ENCODE measurements around the gene AMER3. TPM values are rescaled to one million over a fixed set of nuclear protein-coding genes. Genes with fewer than 3 reads are reported as not detected.

Gene AMER3
- polyA plus RNA-seq, 1 donor from 2014 or later, result 19.2 TPM

GRCh38 chr2:130762031-130762909 is 6.9 kb downstream of the AMER3 start:
- Histone ChIP-seq H3K79me2 (replicated peaks; ENCODE audit: insufficient read depth, low read length) (peaks cover 23% of the 10 kb centered on the region), H3K9me3 (ENCODE audit: low read length) (no peaks in the 10 kb centered on the region), H3K9me2 (ENCODE audit: insufficient read depth, low read length) (no peaks in the 10 kb centered on the region), H2AFZ (ENCODE audit: low read depth, low read length) (no peak overlapping the region), H4K20me1 (ENCODE audit: insufficient read depth) (no peaks in the 10 kb centered on the region), H3K27me3 (ENCODE audit: insufficient read depth, low read depth, low read length) (no peaks in the 10 kb centered on the region), H3K36me3 (ENCODE audit: insufficient read depth, low read length) (no peaks in the 10 kb centered on the region), H3K27ac (ENCODE audit: low read length) (no peak overlapping the region), H3F3A (ENCODE audit: insufficient read depth, low read length, poor library complexity, severe bottlenecking) (no peaks in the 10 kb centered on the region), H3K4me2 (ENCODE audit: low read length) (no peak overlapping the region), H3K4me3 (ENCODE audit: low read length) (no peak overlapping the region), H3K9ac (ENCODE audit: low read length) (no peak overlapping the region)
- no peak for TF ChIP-seq RAD21 (conservative IDR thresholded peaks at IDR 0.05)
- TF ChIP-seq SMC3 (conservative IDR thresholded peaks at IDR 0.05; ENCODE audit: poor library complexity), result no peak
- TF ChIP-seq REST (IDR thresholded peaks at IDR 0.05; ENCODE audit: borderline replicate concordance), result no peak
- TF ChIP-seq EZH2 (IDR thresholded peaks at IDR 0.05; ENCODE audit: borderline replicate concordance, insufficient read depth, low read length, poor library complexity, severe bottlenecking), result no peak
- no peak for TF ChIP-seq POLR2AphosphoS5 (IDR thresholded peaks at IDR 0.05)
- TF ChIP-seq MXI1 (conservative IDR thresholded peaks at IDR 0.05; ENCODE audit: poor library complexity, severe bottlenecking), result no peak
- TF ChIP-seq TAF1 (IDR thresholded peaks at IDR 0.05; ENCODE audit: low read depth), result no peak
- TF ChIP-seq CTCF (IDR thresholded peaks at IDR 0.05; ENCODE audit: poor library complexity, severe bottlenecking), result no peak
- TF ChIP-seq EP300 (conservative IDR thresholded peaks at IDR 0.05; ENCODE audit: poor library complexity, severe bottlenecking), result no peak

GRCh38 chr2:130762910-130763385 is 7.6 kb downstream of the AMER3 start:
- no peak overlapping the region for H2AFZ ChIP-seq (ENCODE audit: low read depth, low read length)
- H3K9me2 ChIP-seq (ENCODE audit: insufficient read depth, low read length), result no peaks in the 10 kb centered on the region
- H3K27ac ChIP-seq (ENCODE audit: low read length), result no peak overlapping the region
- H4K20me1 ChIP-seq (ENCODE audit: insufficient read depth), result no peaks in the 10 kb centered on the region
- no peaks in the 10 kb centered on the region for H3F3A ChIP-seq (ENCODE audit: insufficient read depth, low read length, poor library complexity, severe bottlenecking)
- H3K79me2 ChIP-seq (replicated peaks; ENCODE audit: insufficient read depth, low read length), result peaks cover 17% of the 10 kb centered on the region
- TF ChIP-seq CTCF (IDR thresholded peaks at IDR 0.05; ENCODE audit: poor library complexity, severe bottlenecking) (no peak), POLR2AphosphoS5 (IDR thresholded peaks at IDR 0.05) (no peak), RAD21 (conservative IDR thresholded peaks at IDR 0.05) (no peak), EP300 (conservative IDR thresholded peaks at IDR 0.05; ENCODE audit: poor library complexity, severe bottlenecking) (no peak), MXI1 (conservative IDR thresholded peaks at IDR 0.05; ENCODE audit: poor library complexity, severe bottlenecking) (no peak), REST (IDR thresholded peaks at IDR 0.05; ENCODE audit: borderline replicate concordance) (no peak), TAF1 (IDR thresholded peaks at IDR 0.05; ENCODE audit: low read depth) (no peak), EZH2 (IDR thresholded peaks at IDR 0.05; ENCODE audit: borderline replicate concordance, insufficient read depth, low read length, poor library complexity, severe bottlenecking) (no peak)
- no peaks in the 10 kb centered on the region for H3K9me3 ChIP-seq (ENCODE audit: low read length)
- no peak overlapping the region for H3K4me2 ChIP-seq (ENCODE audit: low read length)
- H3K4me3 ChIP-seq (ENCODE audit: low read length), result no peak overlapping the region
- H3K36me3 ChIP-seq (ENCODE audit: insufficient read depth, low read length), result no peaks in the 10 kb centered on the region
- H3K27me3 ChIP-seq (ENCODE audit: insufficient read depth, low read depth, low read length), result no peaks in the 10 kb centered on the region
- no peak overlapping the region for H3K9ac ChIP-seq (ENCODE audit: low read length)

All from neural cell (in vitro differentiated cells).